ENCODE data around the gene SLC16A1.

- no peak for TF ChIP-seq CTCF (conservative IDR thresholded peaks at IDR 0.05 in 1 of 2, IDR thresholded peaks at IDR 0.05 in 1 of 2; ENCODE audit: extremely low read depth in 1 of 2, insufficient read depth in 1 of 2, low read depth in 1 of 2, low read length in 2 of 2)
- TF ChIP-seq EZH2 (IDR thresholded peaks at IDR 0.05; ENCODE audit: borderline replicate concordance, low read length), result no peak
Observed at GRCh38 chr1:112925015-112925414, 31.0 kb downstream of the SLC16A1 start.
